K562 (cell line): ENCODE data around the gene CALD1. TPM values are rescaled to one million over a fixed set of nuclear protein-coding genes. Genes with fewer than 3 reads are reported as not detected.

ENCODE experiments used
- ADNP ChIP-seq: fragments of 200-800 bp; sonication (Bioruptor generic); IDR thresholded peaks from 2 replicates; pipeline ENCODE4 v1.6.1; 2016; ENCODE audit warnings: missing genetic modification characterization, missing compliant biosample characterization
- CBX1 ChIP-seq: sonication (generic); IDR thresholded peaks from 2 replicates; pipeline ENCODE4 v1.6.1; 2016; ENCODE audit warnings: antibody characterized with exemption, low read depth, mild to moderate bottlenecking
- MYNN ChIP-seq, 2 experiments: sonication (generic); formaldehyde crosslinking in 1 of 2; IDR thresholded peaks; 2 replicates each; pipeline versions ENCODE4 v1.5.0 to v1.6.1; 2016 to 2020; ENCODE audit warnings: antibody characterized with exemption in 1 of 2, missing genetic modification reagents in 1 of 2
- NFIC ChIP-seq: fragments of 450-650 bp; IDR thresholded peaks from 2 replicates; pipeline ENCODE4 v1.6.1; 2017; ENCODE audit warnings: mild to moderate bottlenecking, inconsistent platforms
- polyA plus RNA-seq, 8 experiments: library from polyadenylated mRNA; depleted of rRNA in 4 of 8; stranded (reverse) in 5 of 8; unstranded in 3 of 8; fragments of >200 nt; fragmentation: Nextera tagmentation in 2 of 8; fragmentation: Illumina TruSeq in 1 of 8; extraction: Ambion mirVana in 2 of 8; extraction: Trizol in 1 of 8; gene quantifications; 2 replicates each; pipeline versions ENCODE4 v1.2.1 to v1.2.3, GENCODE V29; 2011 to 2014; ENCODE audit warnings: inconsistent platforms in 1 of 8, missing spikeins in 1 of 8
- total RNA-seq, 7 experiments: library from RNA; depleted of rRNA in 6 of 7; stranded (reverse); fragments of >200 nt in 6 of 7; fragmentation: Illumina TruSeq in 2 of 7; extraction: Trizol in 2 of 7; gene quantifications; 2 replicates each; pipeline versions ENCODE4 v1.2.1 to v1.2.3, GENCODE V29; 2011 to 2021; ENCODE audit warnings: low replicate concordance in 1 of 7
- TF ChIP-seq, protein P1 (sequence below): fragments of 250-450 bp; sonication (Bioruptor Pico); IDR thresholded peaks from 2 replicates; pipeline ENCODE4 v1.9.0; 2021; ENCODE audit warnings: mild to moderate bottlenecking, inconsistent platforms
- TF ChIP-seq, protein P2 (sequence below): fragments of 250-450 bp; sonication (Bioruptor Pico); IDR thresholded peaks from 2 replicates; pipeline ENCODE4 v1.4.0; 2020
- TF ChIP-seq, protein P3 (sequence below): sonication (generic); formaldehyde crosslinking; IDR thresholded peaks from 2 replicates; pipeline ENCODE4 v1.8.0; 2022; ENCODE audit warnings: missing genetic modification reagents, mild to moderate bottlenecking, moderate library complexity, borderline replicate concordance

CALD1 gene
- total and polyA plus RNA-seq, 9 of the 15 experiments (the other 6 are each of a cell fraction or from before 2014, with no cell fraction given) = 0.40 TPM; not detected in 8

DNA sequence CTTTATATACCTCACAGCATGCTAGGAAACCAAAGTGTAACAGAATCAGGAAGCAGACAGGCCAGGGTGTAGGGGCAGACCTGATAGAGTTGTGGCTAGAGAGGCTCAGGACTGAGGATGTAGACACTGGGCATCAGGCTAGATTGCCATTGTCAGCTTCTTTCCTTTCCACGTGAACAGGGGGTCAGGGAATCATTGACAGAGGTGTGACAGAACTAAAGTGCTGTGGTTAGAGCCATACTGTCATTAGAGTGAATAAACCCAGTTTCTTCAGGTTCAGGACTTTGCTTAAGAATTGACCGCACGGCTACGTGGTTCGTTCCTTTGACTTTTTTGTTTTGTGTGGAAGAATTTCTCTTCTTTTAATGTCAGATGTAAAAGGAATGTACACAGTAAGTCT is 90.7 kb downstream of the CALD1 start (continued):
- TF ChIP-seq, protein P1, sequence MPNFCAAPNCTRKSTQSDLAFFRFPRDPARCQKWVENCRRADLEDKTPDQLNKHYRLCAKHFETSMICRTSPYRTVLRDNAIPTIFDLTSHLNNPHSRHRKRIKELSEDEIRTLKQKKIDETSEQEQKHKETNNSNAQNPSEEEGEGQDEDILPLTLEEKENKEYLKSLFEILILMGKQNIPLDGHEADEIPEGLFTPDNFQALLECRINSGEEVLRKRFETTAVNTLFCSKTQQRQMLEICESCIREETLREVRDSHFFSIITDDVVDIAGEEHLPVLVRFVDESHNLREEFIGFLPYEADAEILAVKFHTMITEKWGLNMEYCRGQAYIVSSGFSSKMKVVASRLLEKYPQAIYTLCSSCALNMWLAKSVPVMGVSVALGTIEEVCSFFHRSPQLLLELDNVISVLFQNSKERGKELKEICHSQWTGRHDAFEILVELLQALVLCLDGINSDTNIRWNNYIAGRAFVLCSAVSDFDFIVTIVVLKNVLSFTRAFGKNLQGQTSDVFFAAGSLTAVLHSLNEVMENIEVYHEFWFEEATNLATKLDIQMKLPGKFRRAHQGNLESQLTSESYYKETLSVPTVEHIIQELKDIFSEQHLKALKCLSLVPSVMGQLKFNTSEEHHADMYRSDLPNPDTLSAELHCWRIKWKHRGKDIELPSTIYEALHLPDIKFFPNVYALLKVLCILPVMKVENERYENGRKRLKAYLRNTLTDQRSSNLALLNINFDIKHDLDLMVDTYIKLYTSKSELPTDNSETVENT = no peak
- TF ChIP-seq NFIC = no peak
- TF ChIP-seq CBX1 = no peak
- no peak for TF ChIP-seq ADNP
- TF ChIP-seq, protein P2, sequence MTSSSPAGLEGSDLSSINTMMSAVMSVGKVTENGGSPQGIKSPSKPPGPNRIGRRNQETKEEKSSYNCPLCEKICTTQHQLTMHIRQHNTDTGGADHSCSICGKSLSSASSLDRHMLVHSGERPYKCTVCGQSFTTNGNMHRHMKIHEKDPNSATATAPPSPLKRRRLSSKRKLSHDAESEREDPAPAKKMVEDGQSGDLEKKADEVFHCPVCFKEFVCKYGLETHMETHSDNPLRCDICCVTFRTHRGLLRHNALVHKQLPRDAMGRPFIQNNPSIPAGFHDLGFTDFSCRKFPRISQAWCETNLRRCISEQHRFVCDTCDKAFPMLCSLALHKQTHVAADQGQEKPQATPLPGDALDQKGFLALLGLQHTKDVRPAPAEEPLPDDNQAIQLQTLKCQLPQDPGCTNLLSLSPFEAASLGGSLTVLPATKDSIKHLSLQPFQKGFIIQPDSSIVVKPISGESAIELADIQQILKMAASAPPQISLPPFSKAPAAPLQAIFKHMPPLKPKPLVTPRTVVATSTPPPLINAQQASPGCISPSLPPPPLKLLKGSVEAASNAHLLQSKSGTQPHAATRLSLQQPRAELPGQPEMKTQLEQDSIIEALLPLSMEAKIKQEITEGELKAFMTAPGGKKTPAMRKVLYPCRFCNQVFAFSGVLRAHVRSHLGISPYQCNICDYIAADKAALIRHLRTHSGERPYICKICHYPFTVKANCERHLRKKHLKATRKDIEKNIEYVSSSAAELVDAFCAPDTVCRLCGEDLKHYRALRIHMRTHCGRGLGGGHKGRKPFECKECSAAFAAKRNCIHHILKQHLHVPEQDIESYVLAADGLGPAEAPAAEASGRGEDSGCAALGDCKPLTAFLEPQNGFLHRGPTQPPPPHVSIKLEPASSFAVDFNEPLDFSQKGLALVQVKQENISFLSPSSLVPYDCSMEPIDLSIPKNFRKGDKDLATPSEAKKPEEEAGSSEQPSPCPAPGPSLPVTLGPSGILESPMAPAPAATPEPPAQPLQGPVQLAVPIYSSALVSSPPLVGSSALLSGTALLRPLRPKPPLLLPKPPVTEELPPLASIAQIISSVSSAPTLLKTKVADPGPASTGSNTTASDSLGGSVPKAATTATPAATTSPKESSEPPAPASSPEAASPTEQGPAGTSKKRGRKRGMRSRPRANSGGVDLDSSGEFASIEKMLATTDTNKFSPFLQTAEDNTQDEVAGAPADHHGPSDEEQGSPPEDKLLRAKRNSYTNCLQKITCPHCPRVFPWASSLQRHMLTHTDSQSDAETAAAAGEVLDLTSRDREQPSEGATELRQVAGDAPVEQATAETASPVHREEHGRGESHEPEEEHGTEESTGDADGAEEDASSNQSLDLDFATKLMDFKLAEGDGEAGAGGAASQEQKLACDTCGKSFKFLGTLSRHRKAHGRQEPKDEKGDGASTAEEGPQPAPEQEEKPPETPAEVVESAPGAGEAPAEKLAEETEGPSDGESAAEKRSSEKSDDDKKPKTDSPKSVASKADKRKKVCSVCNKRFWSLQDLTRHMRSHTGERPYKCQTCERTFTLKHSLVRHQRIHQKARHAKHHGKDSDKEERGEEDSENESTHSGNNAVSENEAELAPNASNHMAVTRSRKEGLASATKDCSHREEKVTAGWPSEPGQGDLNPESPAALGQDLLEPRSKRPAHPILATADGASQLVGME (CRISPR knock-in tag) = no peak
- no peak for TF ChIP-seq MYNN (IDR thresholded peaks at IDR 0.05)
- TF ChIP-seq MYNN (CRISPR knock-in tag; IDR thresholded peaks at IDR 0.05) = no peak
- TF ChIP-seq, protein P3, sequence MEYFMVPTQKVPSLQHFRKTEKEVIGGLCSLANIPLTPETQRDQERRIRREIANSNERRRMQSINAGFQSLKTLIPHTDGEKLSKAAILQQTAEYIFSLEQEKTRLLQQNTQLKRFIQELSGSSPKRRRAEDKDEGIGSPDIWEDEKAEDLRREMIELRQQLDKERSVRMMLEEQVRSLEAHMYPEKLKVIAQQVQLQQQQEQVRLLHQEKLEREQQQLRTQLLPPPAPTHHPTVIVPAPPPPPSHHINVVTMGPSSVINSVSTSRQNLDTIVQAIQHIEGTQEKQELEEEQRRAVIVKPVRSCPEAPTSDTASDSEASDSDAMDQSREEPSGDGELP = no peak
